GM12875 (cell line): ENCODE measurements around the gene PLXNB3.

Experiments
- H3K4me3 ChIP-seq: one replicate; pipeline ENCODE4 v1.5.1; 2011; ENCODE audit warnings: low read depth, low read length, control low read depth
- TF ChIP-seq, protein P1 (sequence below): IDR thresholded peaks from 2 replicates; pipeline ENCODE4 v1.5.1; 2011; ENCODE audit warnings: low read depth, mild to moderate bottlenecking, control low read depth, inconsistent platforms, low read length, moderate library complexity, borderline replicate concordance; ENCODE audit not compliant: insufficient read depth

Gene PLXNB3

DNA sequence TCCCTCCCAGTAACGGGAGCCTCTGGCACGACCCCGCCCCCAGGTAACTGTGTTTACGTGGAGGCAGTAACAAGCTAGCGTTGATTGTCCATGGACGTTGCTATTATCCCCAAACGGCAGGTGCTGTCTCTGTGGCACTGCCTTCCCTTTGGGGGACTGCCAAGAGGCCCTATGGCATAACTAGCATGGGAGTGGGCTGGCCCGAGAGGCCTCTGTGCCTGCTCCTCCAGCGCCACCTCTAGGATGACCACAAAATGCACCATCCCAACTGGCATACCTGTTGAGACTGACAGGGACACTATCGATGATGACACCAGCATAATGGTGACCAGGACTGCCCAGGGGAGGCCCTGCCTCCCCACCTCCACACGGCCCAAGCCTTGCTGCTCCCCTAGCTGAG lies 18.3 kb downstream of the PLXNB3 start:
- no peak overlapping the region for H3K4me3 ChIP-seq
- TF ChIP-seq, protein P1, sequence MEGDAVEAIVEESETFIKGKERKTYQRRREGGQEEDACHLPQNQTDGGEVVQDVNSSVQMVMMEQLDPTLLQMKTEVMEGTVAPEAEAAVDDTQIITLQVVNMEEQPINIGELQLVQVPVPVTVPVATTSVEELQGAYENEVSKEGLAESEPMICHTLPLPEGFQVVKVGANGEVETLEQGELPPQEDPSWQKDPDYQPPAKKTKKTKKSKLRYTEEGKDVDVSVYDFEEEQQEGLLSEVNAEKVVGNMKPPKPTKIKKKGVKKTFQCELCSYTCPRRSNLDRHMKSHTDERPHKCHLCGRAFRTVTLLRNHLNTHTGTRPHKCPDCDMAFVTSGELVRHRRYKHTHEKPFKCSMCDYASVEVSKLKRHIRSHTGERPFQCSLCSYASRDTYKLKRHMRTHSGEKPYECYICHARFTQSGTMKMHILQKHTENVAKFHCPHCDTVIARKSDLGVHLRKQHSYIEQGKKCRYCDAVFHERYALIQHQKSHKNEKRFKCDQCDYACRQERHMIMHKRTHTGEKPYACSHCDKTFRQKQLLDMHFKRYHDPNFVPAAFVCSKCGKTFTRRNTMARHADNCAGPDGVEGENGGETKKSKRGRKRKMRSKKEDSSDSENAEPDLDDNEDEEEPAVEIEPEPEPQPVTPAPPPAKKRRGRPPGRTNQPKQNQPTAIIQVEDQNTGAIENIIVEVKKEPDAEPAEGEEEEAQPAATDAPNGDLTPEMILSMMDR = no peak

GRCh38 chrX:153782871-153783270 lies 18.8 kb downstream of the PLXNB3 start:
- TF ChIP-seq, protein P1 = no peak
- no peak overlapping the region for H3K4me3 ChIP-seq

DNA sequence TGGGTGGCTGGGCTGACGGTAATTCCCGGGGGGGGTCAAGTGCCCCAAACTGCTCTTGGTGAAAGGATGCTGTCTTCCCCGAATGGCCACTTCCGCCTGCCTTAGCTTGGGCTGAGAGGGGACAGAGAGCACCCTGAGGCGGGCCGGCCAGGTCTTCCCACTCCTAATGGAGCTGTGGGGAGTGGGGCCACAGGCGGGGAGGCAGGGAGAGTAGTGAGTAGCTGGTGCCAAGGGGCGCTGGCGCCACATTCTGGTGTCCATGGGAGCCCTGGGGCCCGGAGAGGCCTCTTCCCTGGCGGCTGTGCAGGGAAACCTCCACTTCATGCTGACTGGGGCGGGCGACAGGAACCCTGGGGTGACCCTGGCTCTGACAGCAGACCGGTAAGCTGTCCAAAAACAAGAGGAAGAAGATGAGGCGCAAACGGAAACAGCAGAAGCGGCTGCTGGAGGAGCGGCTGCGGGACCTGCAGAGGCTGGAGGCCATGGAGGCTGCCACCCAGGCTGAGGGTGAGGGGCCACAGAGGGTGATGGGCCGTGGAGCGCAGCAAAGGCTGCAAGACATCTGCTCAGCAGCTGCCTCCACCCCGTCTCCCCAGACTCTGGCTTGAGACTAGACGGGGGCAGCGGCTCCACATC lies 19.4 kb downstream of the PLXNB3 start:
- TF ChIP-seq, protein P1 = no peak
- no peak overlapping the region for H3K4me3 ChIP-seq

DNA sequence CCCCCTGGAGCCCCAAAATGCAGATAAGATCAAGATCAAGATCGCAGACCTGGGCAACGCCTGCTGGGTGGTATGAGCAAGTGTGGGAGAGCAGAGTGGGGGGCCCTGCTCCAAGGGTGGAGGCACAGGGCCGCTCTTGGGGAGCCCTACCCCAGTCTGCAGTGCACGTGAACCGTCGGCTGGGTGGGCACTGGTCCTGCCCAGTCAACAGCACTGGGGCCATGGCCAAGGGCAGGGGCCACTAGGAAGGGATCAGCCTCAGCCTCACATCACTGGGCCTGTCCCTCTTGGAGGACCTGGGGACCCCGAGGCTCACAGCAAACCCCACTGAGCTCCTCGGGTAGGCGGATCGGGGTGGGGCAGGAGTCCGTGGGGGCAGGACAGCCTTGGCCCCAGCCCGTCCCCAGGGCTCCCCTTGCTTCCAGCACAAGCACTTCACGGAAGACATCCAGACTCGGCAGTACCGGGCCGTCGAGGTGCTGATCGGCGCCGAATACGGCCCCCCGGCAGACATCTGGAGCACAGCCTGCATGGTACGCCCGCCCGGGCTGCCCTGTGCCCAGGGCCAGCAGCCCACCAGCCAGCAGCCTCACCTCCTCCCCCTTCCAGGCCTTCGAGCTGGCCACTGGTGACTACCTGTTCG lies 20.4 kb downstream of the PLXNB3 start:
- H3K4me3 ChIP-seq = no peak overlapping the region
- TF ChIP-seq, protein P1 = no peak

- H3K4me3 ChIP-seq = no peak overlapping the region
- TF ChIP-seq, protein P1 = no peak
Observed at GRCh38 chrX:153786669-153787068, 22.6 kb downstream of the PLXNB3 start.

- TF ChIP-seq, protein P1 = no peak
Observed at GRCh38 chrX:153789654-153790053, 25.6 kb downstream of the PLXNB3 start.

GRCh38 chrX:153791104-153791852 lies 27.2 kb downstream of the PLXNB3 start:
- no peak overlapping the region for H3K4me3 ChIP-seq
- TF ChIP-seq, protein P1 = no peak

More at GRCh38 chrX:153789654-153790053, 25.6 kb downstream of the PLXNB3 start:
- no peak overlapping the region for H3K4me3 ChIP-seq
